Left lung (tissue), 10 donors: ENCODE results near the gene SLC25A14. TPM values are rescaled to one million over a fixed set of nuclear protein-coding genes. Genes with fewer than 3 reads are reported as not detected.

ENCODE experiments used
- ATAC-seq: fragments of 200-7000 bp; cut with Tn5 transposase; one replicate; pipeline ENCODE4 v1.9.1; 2020; ENCODE audit warnings: moderate library complexity
- DNase-seq, 4 donors: peaks; one replicate each; pipeline ENCODE4 v3.0.0-alpha.2; 2013 to 2020
- H3K27ac ChIP-seq, 2 donors: fragments of 200-600 bp; sonication (generic) in 1 of 2; one replicate each; pipeline versions ENCODE4 v1.5.0 to v1.8.0; 2020 to 2021
- H3K27me3 ChIP-seq, 2 donors: fragments of 200-600 bp; sonication (generic) in 1 of 2; one replicate each; pipeline versions ENCODE4 v1.5.0 to v1.8.0; 2020 to 2021
- H3K36me3 ChIP-seq, 2 donors: fragments of 200-600 bp; sonication (generic) in 1 of 2; one replicate each; pipeline versions ENCODE4 v1.5.0 to v1.8.0; 2020 to 2021
- H3K4me1 ChIP-seq, 2 donors: fragments of 200-600 bp; one replicate each; pipeline ENCODE4 v1.8.0; 2021
- H3K4me3 ChIP-seq, 2 donors: fragments of 200-600 bp; sonication (generic) in 1 of 2; one replicate each; pipeline versions ENCODE4 v1.5.0 to v1.8.0; 2020 to 2021; ENCODE audit warnings: mild to moderate bottlenecking in 1 of 2
- H3K9me3 ChIP-seq, 2 donors: fragments of 200-600 bp; sonication (generic) in 1 of 2; one replicate each; pipeline versions ENCODE4 v1.5.0 to v1.8.0; 2020 to 2021
- CTCF ChIP-seq, 2 donors: fragments of 200-600 bp; sonication (generic) in 1 of 2; IDR thresholded peaks; one replicate each; pipeline versions ENCODE4 v1.5.0 to v1.8.0; 2021; ENCODE audit warnings: antibody characterized with exemption in 2 of 2
- intact Hi-C, 2 donors: fragments of 100-400 bp; cut with DNase I; formaldehyde crosslinking; loops; one replicate each; pipeline versions ENCODE4 v1.11.2 to v1.14.2; 2022
- polyA plus RNA-seq, 6 donors: library from polyadenylated mRNA; unstranded; fragments of 120-200 nt; gene quantifications; one replicate each; pipeline ENCODE4 v1.2.1, GENCODE V29; 2013; ENCODE audit not compliant: insufficient read length in 6 of 6
- total RNA-seq, 2 donors: library from RNA; stranded (reverse); fragmentation: NEBNext Ultra II Directional; extraction: Animal tissue kit (Norgen Biotek cat#: 25700); gene quantifications; one replicate each; pipeline ENCODE4 v1.2.1, GENCODE V29; 2021
- donor health status: DM: no; HTN: yes; CAD: no.
- donor health status: DM: no; HTN: no; CAD: no.

The SLC25A14 gene
- total and polyA plus RNA-seq, 8 donors = 8.3 to 33.4 (median 26.5) TPM

DNA sequence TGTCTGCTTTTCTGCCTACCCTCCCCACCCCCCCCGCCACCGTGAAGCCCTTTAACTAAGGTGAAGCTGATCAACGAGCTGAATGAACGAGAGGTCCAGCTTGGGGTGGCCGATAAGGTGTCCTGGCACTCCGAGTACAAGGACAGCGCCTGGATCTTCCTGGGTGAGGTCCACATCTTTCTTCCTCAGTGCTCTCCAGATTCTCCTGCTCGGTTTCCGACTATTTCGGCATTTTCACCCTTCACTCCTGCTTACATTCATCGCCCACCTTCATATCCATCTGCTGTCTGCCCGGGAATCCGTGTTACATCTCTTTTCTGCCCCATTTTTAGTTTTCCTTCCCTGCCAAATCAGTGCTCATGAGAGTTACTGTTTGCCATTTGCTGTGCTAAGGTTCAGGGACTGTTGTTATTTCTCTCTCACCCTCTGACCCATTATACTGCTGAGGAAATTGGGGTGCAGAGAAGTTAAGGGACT lies 62.5 kb downstream of the SLC25A14 start:
- Histone ChIP-seq H3K27ac (peak overlapping the region; percentile 42 to 65), H3K4me3 (peak overlapping the region; percentile 41 to 53), H3K4me1 (no peaks in the 10 kb centered on the region), H3K36me3 (peaks cover 0 to 14% of the 10 kb centered on the region in 2 donors), H3K9me3 (no peaks in the 10 kb centered on the region), H3K27me3 (peaks cover 0 to 3% of the 10 kb centered on the region in 2 donors)
- no peak for TF ChIP-seq CTCF (IDR thresholded peaks at IDR 0.05)
- intact Hi-C loops = no loop called here
- DNase-seq = no peak
- ATAC-seq = no peak

- no peak for ATAC-seq
- DNase-seq = no peak
- H3K27ac ChIP-seq = no peak overlapping the region
- no peak overlapping the region for H3K4me3 ChIP-seq
- no peaks in the 10 kb centered on the region for H3K4me1 ChIP-seq
- H3K27me3 ChIP-seq = no peaks in the 10 kb centered on the region
- peaks cover 0 to 54% of the 10 kb centered on the region in 2 donors for H3K36me3 ChIP-seq
- intact Hi-C loops = no loop called here
- no peak for TF ChIP-seq CTCF (IDR thresholded peaks at IDR 0.05)
- H3K9me3 ChIP-seq = no peaks in the 10 kb centered on the region
These were observed 73.7 kb downstream of the SLC25A14 start for GRCh38 chrX:130413415-130413814.

DNA sequence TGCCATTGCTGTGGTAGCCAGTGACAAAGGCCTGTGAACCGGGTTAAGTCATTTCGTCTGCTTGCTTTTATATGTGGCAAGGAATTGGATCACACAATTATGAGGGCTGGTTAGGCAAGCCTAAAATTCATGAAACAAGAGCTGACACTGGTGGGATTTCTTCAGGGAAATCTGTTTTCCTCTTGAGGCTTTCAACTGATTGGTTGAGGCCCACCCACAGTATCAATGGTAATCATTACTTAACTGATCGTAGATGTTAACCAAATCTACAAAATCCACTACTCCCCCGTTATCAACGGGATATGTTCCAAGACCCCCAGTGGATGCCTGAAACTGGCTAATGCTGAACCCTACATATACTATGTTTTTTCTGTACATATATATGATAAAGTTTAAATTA lies 75.1 kb downstream of the SLC25A14 start:
- Histone ChIP-seq H3K36me3 (peaks cover 0 to 43% of the 10 kb centered on the region in 2 donors), H3K4me1 (no peaks in the 10 kb centered on the region), H3K9me3 (no peaks in the 10 kb centered on the region), H3K4me3 (no peak overlapping the region), H3K27ac (no peak overlapping the region), H3K27me3 (no peaks in the 10 kb centered on the region)
- ATAC-seq (no peak), DNase-seq (no peak)
- intact Hi-C loops = no loop called here
- no peak for TF ChIP-seq CTCF (IDR thresholded peaks at IDR 0.05)

DNA sequence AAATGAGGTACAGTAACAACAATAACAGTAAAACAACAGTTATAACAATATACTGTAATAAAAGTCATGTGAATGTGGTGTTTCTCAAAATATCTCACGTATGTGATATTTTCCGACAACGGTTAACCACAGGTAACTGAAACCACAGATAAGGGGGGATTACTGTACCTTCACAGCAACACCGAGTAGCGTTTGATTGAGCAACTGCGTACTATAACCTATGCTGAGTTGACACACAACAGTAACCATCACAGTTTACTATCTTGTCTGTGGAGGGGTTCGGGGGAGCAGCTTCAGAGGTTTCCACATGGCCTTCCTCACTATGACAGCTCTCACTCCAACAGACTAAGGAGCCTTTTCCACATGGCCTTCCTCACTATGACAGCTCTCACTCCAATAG lies 75.5 kb downstream of the SLC25A14 start:
- ATAC-seq (no peak), DNase-seq (no peak)
- TF ChIP-seq CTCF (IDR thresholded peaks at IDR 0.05) = no peak
- no peaks in the 10 kb centered on the region for H3K4me1 ChIP-seq
- H3K36me3 ChIP-seq = peaks cover 0 to 39% of the 10 kb centered on the region in 2 donors
- H3K27me3 ChIP-seq = no peaks in the 10 kb centered on the region
- H3K9me3 ChIP-seq = no peaks in the 10 kb centered on the region
- no peak overlapping the region for H3K4me3 ChIP-seq
- intact Hi-C loops = no loop called here
- H3K27ac ChIP-seq = no peak overlapping the region

- H3K27me3 ChIP-seq = no peaks in the 10 kb centered on the region
- no peaks in the 10 kb centered on the region for H3K9me3 ChIP-seq
- H3K27ac ChIP-seq = no peak overlapping the region
- H3K4me3 ChIP-seq = no peak overlapping the region
- no peak for ATAC-seq
- peaks cover 0 to 23% of the 10 kb centered on the region in 2 donors for H3K36me3 ChIP-seq
- no peak for TF ChIP-seq CTCF (IDR thresholded peaks at IDR 0.05)
- intact Hi-C loops = no loop called here
- DNase-seq = no peak
- H3K4me1 ChIP-seq = no peaks in the 10 kb centered on the region
These were observed 77.1 kb downstream of the SLC25A14 start for GRCh38 chrX:130416785-130417184.
